RWPE1 (cell line): Measurements from ENCODE around the gene DHRS9.

Experiments used
- CTCF ChIA-PET: fragments of 350-600 bp; sonication (Branson Sonifier 250); formaldehyde crosslinking; extraction: SDS; loops from one replicate; lab custom pipeline; 2021; lab: Yijun Ruan, JAX
- POLR2A ChIA-PET: fragments of 400-600 bp; formaldehyde crosslinking; extraction: SDS; loops from one replicate; lab custom pipeline; 2020; ENCODE audit warnings: antibody characterized with exemption; ENCODE audit not compliant: low non-redundant PET; lab: Yijun Ruan, JAX
- DNase-seq: peaks from one replicate; pipeline ENCODE4 v3.0.0; 2012; ENCODE audit warnings: low spot score
- H3K27ac ChIP-seq: fragments of 450-650 bp; 2 replicates; pipeline ENCODE4 v1.5.1; 2017
- CTCF ChIP-seq: fragments of 450-650 bp; conservative IDR thresholded peaks from 2 replicates; pipeline ENCODE4 v1.5.1; 2017; ENCODE audit warnings: low read depth, mild to moderate bottlenecking

The DHRS9 gene

GRCh38 chr2:169073211-169073962 lies 4.0 kb downstream of the DHRS9 start:
- ChIA-PET CTCF (no interaction called here), POLR2A (no interaction called here)
- H3K27ac ChIP-seq: no peak overlapping the region
- DNase-seq: no peak
- TF ChIP-seq CTCF: no peak

- no peak overlapping the region for H3K27ac ChIP-seq
- CTCF ChIA-PET: no interaction called here
- POLR2A ChIA-PET: no interaction called here
- TF ChIP-seq CTCF: no peak
- DNase-seq: no peak
Observed at GRCh38 chr2:169073963-169074751, 4.8 kb downstream of the DHRS9 start.

GRCh38 chr2:169077674-169078240 lies 8.4 kb downstream of the DHRS9 start:
- CTCF ChIA-PET: no interaction called here
- no peak for TF ChIP-seq CTCF
- no peak overlapping the region for H3K27ac ChIP-seq
- POLR2A ChIA-PET: no interaction called here
- DNase-seq: no peak

GRCh38 chr2:169080250-169081069 lies 11.1 kb downstream of the DHRS9 start:
- POLR2A ChIA-PET: no interaction called here
- CTCF ChIA-PET: no interaction called here
- TF ChIP-seq CTCF: no peak
- no peak overlapping the region for H3K27ac ChIP-seq
- no peak for DNase-seq

- no peak for TF ChIP-seq CTCF
- ChIA-PET POLR2A (no interaction called here), CTCF (no interaction called here)
- no peak overlapping the region for H3K27ac ChIP-seq
- no peak for DNase-seq
Observed at GRCh38 chr2:169081551-169081950, 12.2 kb downstream of the DHRS9 start.

GRCh38 chr2:169082995-169083394 lies 13.6 kb downstream of the DHRS9 start:
- CTCF ChIA-PET: interaction anchor here (0.5 to 0.6 kb wide), 2 partner anchors 48 to 143 kb away, joined by 3 read pairs; no protein-coding TSS in a partner anchor
- no peak for DNase-seq
- H3K27ac ChIP-seq: no peak overlapping the region
- POLR2A ChIA-PET: no interaction called here
- TF ChIP-seq CTCF: no peak
